GM12891 (cell line): ENCODE measurements around the gene HIC1.
A peak's percentile ranks its signal among the peaks of the same experiment; 100 is the strongest.

Experiments used
- DNase-seq: peaks from one replicate; pipeline ENCODE4 v3.0.0; 2011; ENCODE audit warnings: low spot score; ENCODE audit not compliant: insufficient read length
- FAIRE-seq: peaks from 2 replicates; lab custom pipeline; 2011; peaks lifted over from hg19 to GRCh38; lab: Jason Lieb, UNC
- PAX5 ChIP-seq: IDR thresholded peaks from 2 replicates; pipeline ENCODE4 v1.6.1; 2011; ENCODE audit warnings: low read length, moderate library complexity, mild to moderate bottlenecking; ENCODE audit not compliant: insufficient read depth, severe bottlenecking
- POLR2A ChIP-seq: IDR thresholded peaks from 2 replicates; pipeline ENCODE4 v1.6.1; 2011; ENCODE audit warnings: low read depth, low read length, control low read depth
- POLR2AphosphoS5 ChIP-seq: IDR thresholded peaks from 2 replicates; pipeline ENCODE4 v1.6.1; 2011; ENCODE audit warnings: low read depth, low read length, control low read depth
- POU2F2 ChIP-seq: IDR thresholded peaks from 2 replicates; pipeline ENCODE4 v1.6.1; 2011; ENCODE audit warnings: low read depth, mild to moderate bottlenecking, control low read depth, low read length, moderate library complexity
- SPI1 ChIP-seq: IDR thresholded peaks from 2 replicates; pipeline ENCODE4 v1.6.1; 2011; ENCODE audit warnings: low read depth, low read length, control low read depth
- TAF1 ChIP-seq: IDR thresholded peaks from 2 replicates; pipeline ENCODE4 v1.6.1; 2011; ENCODE audit warnings: low read depth, low read length, control low read depth

The HIC1 gene

DNA sequence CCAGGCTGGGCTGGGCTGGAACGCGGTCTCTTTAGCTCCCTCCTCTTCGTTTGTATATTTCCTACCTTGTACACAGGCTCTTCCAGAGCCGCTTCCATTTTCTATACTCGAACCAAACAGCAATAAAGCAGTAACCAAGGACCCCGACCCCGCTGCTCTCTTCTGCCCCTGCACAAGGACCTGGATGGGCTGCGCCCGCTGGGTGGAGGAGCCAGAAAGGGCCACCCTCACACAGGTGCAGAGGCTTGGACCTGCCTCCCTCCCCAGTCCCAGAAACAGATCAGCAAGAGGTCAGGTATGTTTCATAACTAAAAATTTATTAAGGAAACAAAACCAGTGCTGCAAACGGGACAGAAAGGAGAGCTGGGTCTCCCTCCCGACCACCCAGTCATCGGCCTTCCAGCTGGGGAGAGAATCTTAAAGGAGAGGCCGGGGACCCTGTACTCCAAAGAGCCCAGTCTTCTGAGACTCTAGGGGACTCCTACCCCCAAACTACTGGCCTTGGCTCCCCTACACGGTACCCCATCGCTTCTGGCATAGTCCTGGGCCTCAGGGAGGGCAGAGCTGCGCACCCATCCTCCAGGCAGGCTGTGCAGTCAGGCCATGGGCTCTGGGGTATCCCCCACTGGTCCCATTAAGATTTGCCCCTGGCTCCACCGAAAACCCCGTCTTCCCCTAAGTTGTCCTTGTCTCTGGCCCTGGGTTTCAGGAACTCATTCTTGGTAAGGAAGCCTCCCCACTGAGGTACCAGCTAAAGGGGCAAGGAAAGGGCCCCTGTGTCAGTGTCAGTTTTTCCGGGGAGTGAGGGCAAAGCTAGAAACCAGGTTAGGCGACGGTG, 4.9 kb downstream of the HIC1 start:
- DNase-seq (no peak), FAIRE-seq (no peak)
- TF ChIP-seq POLR2A, result no peak; the same call in none of the 2 replicates
- TF ChIP-seq PAX5, result no peak
- no peak for TF ChIP-seq TAF1
- TF ChIP-seq SPI1, result no peak
- TF ChIP-seq POU2F2, result no peak
- no peak; the same call in none of the 2 replicates for TF ChIP-seq POLR2AphosphoS5

DNA sequence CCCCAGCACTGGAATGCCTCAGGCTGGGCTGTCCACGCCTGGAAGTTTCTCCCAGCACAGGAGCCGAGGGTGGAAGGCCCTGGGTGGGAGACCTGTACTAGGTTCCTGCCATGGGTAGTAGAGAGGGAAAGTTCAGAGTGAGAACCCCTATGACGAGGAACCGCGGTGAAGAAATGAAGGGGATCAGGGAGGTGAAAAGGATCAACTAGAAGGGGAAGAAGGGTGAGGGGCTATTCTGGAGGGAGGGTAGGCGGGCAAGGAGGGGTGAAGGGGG, 5.4 kb downstream of the HIC1 start:
- TF ChIP-seq PAX5 (no peak), POLR2A (no peak; the same call in 1 of the 2 replicates), SPI1 (no peak)
- FAIRE-seq (no peak), DNase-seq (no peak)

DNA sequence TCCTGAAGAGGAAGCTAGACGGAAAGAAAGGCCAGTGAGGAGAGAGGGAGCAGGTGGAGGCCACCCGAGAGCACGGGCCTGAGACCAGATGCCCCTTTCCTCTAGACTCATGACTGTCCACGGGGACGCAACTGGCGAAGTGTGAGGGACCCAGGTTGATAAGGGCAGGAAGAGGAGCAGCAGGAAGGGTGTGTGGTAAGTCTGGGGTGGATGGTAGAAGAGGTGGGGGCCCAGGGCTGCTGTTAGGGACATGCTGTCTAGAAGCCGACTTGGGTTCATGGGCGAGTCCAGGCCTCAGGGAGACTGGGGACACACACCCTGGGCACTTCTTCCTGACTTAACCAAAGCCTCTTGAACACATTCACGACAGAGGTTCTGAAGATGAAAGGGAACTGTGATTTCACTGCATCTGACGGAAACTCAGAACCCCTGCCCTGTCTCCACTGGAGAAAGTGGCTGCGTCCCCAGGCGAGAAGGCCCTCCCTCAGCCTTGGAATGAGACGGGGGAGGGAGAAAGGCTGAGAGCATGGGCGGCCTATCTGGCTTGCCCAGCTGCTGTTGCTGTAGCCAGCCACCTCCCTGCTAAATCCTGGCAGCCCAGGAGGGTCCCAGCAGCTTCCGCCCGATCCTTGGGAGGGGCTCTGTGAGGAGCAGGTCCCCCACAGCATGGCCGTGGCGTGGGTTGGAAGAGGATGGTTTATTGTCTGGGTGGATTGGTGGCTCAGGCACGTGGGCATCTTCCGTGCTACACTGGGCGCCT, 6.0 kb downstream of the HIC1 start:
- DNase-seq, result no peak
- FAIRE-seq, result peak; percentile 41
- TF ChIP-seq POLR2AphosphoS5, result peak; percentile 80
- no peak for TF ChIP-seq PAX5
- no peak for TF ChIP-seq SPI1
- peak; percentile 49; the same call in 1 of the 2 replicates for TF ChIP-seq POU2F2
- TF ChIP-seq POLR2A, result peak; percentile 83

DNA sequence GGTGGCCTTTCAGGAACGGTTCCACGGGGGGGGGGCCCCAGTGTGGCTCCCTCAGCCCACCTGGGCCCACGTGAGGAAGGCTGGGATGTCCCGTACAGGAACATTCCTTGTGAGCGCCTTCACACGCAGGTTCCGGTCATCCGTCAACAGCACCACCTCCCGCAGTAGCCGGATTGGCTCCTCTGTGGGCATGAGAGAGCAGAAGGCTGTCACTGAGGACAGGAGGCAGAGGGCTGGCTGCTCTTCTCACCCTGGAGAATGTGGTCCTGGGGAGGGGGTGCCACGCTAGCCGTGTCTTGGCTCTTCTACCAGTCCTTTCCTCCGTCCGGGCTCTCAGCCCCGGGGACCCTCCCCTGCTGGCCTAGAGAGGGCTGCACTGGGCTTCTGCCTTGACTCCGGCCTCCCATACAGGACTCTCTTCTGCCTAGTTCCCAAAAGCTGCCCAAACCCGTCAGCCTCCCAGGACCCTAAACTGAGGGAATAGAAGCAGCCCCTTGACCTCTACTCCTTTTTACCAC, 6.6 kb downstream of the HIC1 start:
- DNase-seq (no peak), FAIRE-seq (no peak)
- no peak for TF ChIP-seq TAF1
- no peak for TF ChIP-seq SPI1
- TF ChIP-seq PAX5, result no peak
- peak; percentile 87; the same call in 1 of the 2 replicates for TF ChIP-seq POLR2AphosphoS5
- TF ChIP-seq POU2F2, result 0 out of 2 replicates have a peak, but pooled peaks have one; percentile 3
- TF ChIP-seq POLR2A, result peak; percentile 58; the same call in 1 of the 2 replicates

DNA sequence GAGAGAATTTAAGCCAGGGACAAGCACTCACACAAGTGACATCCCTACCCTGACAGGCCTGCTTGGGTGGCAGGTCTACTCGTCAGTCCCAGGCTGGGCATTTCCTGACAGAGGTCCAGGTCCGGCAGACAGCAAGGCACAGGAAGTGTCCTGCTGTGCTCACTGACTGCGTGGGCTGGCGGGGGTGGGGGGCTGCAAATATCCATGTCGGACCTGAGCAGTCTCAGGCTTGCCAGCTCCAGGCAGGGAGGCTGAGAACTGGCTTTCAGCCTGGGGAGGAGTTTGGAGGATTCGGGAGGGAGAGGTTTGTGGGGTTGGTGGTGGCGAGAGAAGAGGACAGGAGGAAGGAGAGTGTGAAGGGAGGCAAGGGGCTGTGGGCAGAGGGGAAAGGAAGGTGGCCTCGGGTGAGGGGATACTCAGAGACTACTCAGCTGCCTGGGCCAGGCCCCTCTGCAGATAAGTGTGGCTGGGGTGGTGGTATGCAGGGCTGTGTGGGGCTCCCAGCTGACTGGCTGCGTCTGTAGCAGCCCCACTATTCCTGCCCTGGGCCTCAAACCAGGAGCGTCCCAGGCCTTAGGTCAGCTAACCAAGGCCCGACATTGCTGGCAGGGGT, 7.8 kb downstream of the HIC1 start:
- peak; percentile 43 for FAIRE-seq
- peak; percentile 85 for TF ChIP-seq POLR2A
- TF ChIP-seq POU2F2, result peak; percentile 67; the same call in 1 of the 2 replicates
- TF ChIP-seq SPI1, result no peak
- TF ChIP-seq PAX5, result no peak
- no peak for TF ChIP-seq TAF1
- peak; percentile 85 for TF ChIP-seq POLR2AphosphoS5
- DNase-seq, result no peak

DNA sequence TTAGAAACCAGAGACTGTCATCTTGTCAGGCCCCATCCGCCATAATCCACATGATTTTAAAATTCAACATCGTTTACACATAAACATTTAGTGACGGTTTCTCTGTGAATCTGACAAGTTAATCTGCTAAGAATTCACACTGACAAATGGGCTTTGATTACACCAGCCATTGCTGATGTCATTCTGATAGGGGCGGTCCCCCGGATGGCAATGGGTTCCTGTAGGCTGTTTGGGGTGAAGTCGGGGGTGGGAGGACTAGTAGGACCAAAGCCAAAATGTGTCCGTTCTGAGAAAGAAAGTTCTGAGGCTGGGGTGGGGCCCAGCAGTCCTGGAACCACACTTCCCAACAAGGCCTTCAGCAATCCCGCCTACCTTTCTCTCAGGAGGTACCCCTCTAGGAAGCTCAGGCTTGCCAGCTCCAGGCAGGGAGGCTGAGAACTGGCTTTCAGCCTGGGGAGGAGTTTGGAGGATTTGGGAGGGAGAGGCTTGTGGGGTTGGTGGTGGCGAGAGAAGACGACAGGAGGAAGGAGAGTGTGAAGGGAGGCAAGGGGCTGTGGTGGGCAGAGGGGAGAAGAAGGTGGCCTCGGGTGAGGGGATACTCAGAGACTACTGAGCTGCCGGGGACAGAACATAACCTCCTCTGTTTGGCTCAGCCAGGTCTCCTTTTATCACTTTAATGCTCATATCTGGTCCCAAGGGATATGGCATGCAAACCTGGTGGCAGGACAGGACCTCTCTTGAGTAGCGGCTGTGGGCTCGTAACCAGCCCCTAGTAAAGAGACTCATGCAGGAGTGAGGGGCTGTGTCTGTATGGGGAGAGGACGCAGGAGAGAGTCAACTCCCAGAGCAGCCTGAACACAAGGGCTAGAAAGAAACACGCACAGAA, 8.6 kb downstream of the HIC1 start:
- FAIRE-seq, result peak; percentile 73
- no peak for DNase-seq
- TF ChIP-seq POLR2A (peak; percentile 17; the same call in 1 of the 2 replicates), SPI1 (no peak), TAF1 (no peak), POU2F2 (peak; percentile 77; the same call in 1 of the 2 replicates)

DNA sequence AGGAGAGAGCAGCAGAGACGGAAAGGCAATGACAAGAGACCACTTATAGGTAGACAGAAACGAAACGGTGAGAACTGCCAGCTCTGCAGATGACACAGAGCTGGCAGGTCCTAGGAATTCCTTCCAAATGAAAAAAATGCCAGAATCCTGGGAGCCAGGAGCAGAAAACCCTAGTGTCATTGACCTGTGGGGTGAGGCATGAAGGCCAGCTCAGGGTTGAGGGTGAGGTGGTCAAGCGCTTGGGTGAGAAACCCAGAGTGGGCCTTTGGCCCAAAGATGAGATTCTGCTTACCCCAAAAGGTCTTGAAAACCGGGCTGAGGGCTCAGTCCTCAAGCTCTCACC, 9.2 kb downstream of the HIC1 start:
- TF ChIP-seq TAF1, result no peak
- TF ChIP-seq POLR2A, result no peak
- no peak for TF ChIP-seq PAX5
- no peak; the same call in 1 of the 2 replicates for TF ChIP-seq POU2F2
- TF ChIP-seq POLR2AphosphoS5, result no peak
- TF ChIP-seq SPI1, result no peak
- DNase-seq, result no peak
- no peak for FAIRE-seq

DNA sequence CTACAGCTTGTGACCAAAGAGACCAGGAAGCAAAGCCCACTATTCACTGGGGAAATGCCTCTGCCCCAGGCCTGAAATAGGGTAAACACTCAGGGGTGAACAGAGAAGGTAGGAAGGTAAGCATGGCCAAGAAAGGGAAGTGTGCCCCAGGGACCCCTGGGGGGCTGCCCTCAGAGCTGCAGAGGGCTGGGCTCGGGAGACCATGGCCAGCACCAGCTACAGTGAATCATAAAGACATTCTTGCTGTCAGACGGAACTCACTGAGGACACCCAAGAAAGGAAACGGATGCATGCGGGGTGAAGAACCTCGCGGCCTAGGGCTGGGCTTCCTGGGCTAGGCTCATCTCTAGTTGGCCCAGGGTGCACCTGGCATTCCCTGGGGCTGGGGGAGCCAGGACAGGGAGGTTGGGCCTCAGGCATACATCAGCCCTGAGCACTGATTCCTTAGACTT, 9.6 kb downstream of the HIC1 start:
- TF ChIP-seq POU2F2 (peak; percentile 4; the same call in 1 of the 2 replicates), POLR2AphosphoS5 (no peak), POLR2A (no peak), SPI1 (peak; percentile 65), PAX5 (no peak), TAF1 (no peak)
- FAIRE-seq, result no peak
- no peak for DNase-seq
